ENCODE measurements around the gene SPSB1.

GRCh38 chr1:9246215-9246614 lies 46.5 kb upstream of the SPSB1 start:
- TF ChIP-seq CTCF (conservative IDR thresholded peaks at IDR 0.05 in 1 of 2, IDR thresholded peaks at IDR 0.05 in 1 of 2; ENCODE audit: extremely low read depth in 1 of 2, insufficient read depth in 1 of 2, low read depth in 1 of 2, low read length in 2 of 2) (no peak), EZH2 (IDR thresholded peaks at IDR 0.05; ENCODE audit: borderline replicate concordance, low read length) (no peak)

All from mammary epithelial cell (primary cell).